ENCODE data around the gene MTMR2. TPM values are rescaled to one million over a fixed set of nuclear protein-coding genes. Genes with fewer than 3 reads are reported as not detected.

Gene MTMR2
- total RNA-seq, 1 donor from 2014 or later = 45.0 TPM

DNA sequence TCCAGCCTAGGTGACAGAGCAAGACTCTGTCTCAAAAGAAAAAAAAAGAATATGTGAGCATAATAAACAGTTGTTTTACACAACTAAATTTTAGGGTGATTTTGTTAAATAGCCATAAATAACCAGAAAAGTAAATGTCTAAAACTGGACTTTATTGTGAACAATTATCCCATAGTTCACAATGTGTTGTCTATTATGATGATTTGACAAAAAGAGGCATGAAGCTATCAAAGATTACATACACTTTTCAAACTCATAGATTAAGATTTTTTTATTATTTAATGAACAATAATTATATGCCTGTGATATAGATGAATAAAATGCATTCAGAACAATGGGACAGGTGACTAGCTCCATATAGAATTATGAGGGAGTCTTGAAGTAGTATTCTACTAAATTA lies 27.0 kb upstream of the MTMR2 start:
- Mint-ChIP-seq H3K4me1 (ENCODE audit: low read depth) (no peaks in the 10 kb centered on the region), H3K4me3 (ENCODE audit: low read depth) (no peak overlapping the region), H3K9me3 (ENCODE audit: low read depth) (peaks cover 26% of the 10 kb centered on the region), H3K27ac (no peak overlapping the region), H3K36me3 (ENCODE audit: insufficient read depth) (peaks cover 4% of the 10 kb centered on the region), H3K27me3 (no peaks in the 10 kb centered on the region)
- no peak for DNase-seq (ENCODE audit: low spot score, unreplicated experiment)
- TF ChIP-seq, protein P1, sequence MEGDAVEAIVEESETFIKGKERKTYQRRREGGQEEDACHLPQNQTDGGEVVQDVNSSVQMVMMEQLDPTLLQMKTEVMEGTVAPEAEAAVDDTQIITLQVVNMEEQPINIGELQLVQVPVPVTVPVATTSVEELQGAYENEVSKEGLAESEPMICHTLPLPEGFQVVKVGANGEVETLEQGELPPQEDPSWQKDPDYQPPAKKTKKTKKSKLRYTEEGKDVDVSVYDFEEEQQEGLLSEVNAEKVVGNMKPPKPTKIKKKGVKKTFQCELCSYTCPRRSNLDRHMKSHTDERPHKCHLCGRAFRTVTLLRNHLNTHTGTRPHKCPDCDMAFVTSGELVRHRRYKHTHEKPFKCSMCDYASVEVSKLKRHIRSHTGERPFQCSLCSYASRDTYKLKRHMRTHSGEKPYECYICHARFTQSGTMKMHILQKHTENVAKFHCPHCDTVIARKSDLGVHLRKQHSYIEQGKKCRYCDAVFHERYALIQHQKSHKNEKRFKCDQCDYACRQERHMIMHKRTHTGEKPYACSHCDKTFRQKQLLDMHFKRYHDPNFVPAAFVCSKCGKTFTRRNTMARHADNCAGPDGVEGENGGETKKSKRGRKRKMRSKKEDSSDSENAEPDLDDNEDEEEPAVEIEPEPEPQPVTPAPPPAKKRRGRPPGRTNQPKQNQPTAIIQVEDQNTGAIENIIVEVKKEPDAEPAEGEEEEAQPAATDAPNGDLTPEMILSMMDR (IDR thresholded peaks at IDR 0.05; ENCODE audit: unreplicated experiment) = no peak

DNA sequence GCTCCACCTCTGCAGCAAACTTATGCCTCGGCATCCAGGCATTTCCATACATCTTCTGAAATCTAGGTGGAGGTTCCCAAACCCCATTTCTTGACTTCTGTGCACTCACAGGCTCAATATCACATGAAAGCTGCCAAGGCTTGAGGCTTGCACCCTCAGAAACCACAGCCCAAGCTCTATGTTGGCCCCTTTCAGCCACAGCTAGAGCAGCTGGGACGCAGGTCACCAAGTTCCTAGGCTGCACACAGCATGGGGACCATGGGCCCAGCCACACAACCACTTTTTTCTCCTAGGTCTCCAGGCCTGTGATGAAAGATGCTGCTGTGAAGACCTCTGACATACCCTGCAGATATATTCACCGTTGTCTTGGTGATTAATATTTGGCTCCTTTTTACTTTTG lies 24.7 kb upstream of the MTMR2 start:
- peaks cover 8% of the 10 kb centered on the region for H3K36me3 Mint-ChIP-seq (ENCODE audit: insufficient read depth)
- H3K27me3 Mint-ChIP-seq = no peaks in the 10 kb centered on the region
- no peaks in the 10 kb centered on the region for H3K4me1 Mint-ChIP-seq (ENCODE audit: low read depth)
- no peak for DNase-seq (ENCODE audit: low spot score, unreplicated experiment)
- TF ChIP-seq, protein P1 (IDR thresholded peaks at IDR 0.05; ENCODE audit: unreplicated experiment) = no peak
- no peak overlapping the region for H3K4me3 Mint-ChIP-seq (ENCODE audit: low read depth)
- H3K9me3 Mint-ChIP-seq (ENCODE audit: low read depth) = peaks cover 42% of the 10 kb centered on the region
- H3K27ac Mint-ChIP-seq = no peak overlapping the region

DNA sequence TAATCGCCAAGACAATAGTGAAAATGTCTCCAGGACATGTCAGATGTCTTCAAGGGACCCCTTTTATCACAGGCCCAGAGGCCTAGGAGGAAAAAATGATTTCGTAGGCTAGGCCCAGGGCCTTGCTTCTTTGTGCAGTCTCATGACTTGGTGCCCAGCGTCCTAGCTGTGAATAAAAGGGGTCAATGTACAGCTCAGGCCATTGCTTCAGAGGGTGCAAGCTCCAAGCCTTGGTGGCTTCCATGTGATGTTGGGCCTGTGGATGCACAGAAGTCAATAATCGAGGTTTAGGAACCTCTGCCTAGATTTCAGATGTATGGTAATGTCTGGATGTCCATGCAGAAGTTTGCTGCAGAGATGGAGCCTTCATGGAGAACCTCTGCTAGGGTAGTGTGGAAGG lies 20.7 kb upstream of the MTMR2 start:
- DNase-seq (ENCODE audit: low spot score, unreplicated experiment) = no peak
- H3K27me3 Mint-ChIP-seq = no peaks in the 10 kb centered on the region
- TF ChIP-seq, protein P1 (IDR thresholded peaks at IDR 0.05; ENCODE audit: unreplicated experiment) = no peak
- no peak overlapping the region for H3K27ac Mint-ChIP-seq
- peaks cover 42% of the 10 kb centered on the region for H3K9me3 Mint-ChIP-seq (ENCODE audit: low read depth)
- H3K4me3 Mint-ChIP-seq (ENCODE audit: low read depth) = no peak overlapping the region
- peaks cover 8% of the 10 kb centered on the region for H3K36me3 Mint-ChIP-seq (ENCODE audit: insufficient read depth)
- H3K4me1 Mint-ChIP-seq (ENCODE audit: low read depth) = no peaks in the 10 kb centered on the region

GRCh38 chr11:95943546-95943945 lies 19.6 kb upstream of the MTMR2 start:
- Mint-ChIP-seq H3K36me3 (ENCODE audit: insufficient read depth) (peaks cover 8% of the 10 kb centered on the region), H3K27me3 (no peaks in the 10 kb centered on the region), H3K27ac (no peak overlapping the region), H3K9me3 (ENCODE audit: low read depth) (peaks cover 37% of the 10 kb centered on the region), H3K4me1 (ENCODE audit: low read depth) (no peaks in the 10 kb centered on the region), H3K4me3 (ENCODE audit: low read depth) (no peak overlapping the region)
- no peak for DNase-seq (ENCODE audit: low spot score, unreplicated experiment)
- TF ChIP-seq, protein P1 (IDR thresholded peaks at IDR 0.05; ENCODE audit: unreplicated experiment) = no peak

GRCh38 chr11:95939091-95939490 lies 15.2 kb upstream of the MTMR2 start:
- no peak overlapping the region for H3K4me3 Mint-ChIP-seq (ENCODE audit: low read depth)
- H3K36me3 Mint-ChIP-seq (ENCODE audit: insufficient read depth) = peaks cover 1% of the 10 kb centered on the region
- H3K27ac Mint-ChIP-seq = no peak overlapping the region
- peaks cover 16% of the 10 kb centered on the region for H3K9me3 Mint-ChIP-seq (ENCODE audit: low read depth)
- no peaks in the 10 kb centered on the region for H3K27me3 Mint-ChIP-seq
- TF ChIP-seq, protein P1 (IDR thresholded peaks at IDR 0.05; ENCODE audit: unreplicated experiment) = no peak
- DNase-seq (ENCODE audit: low spot score, unreplicated experiment) = no peak
- H3K4me1 Mint-ChIP-seq (ENCODE audit: low read depth) = no peaks in the 10 kb centered on the region
